WTC11 (cell line): ENCODE results near the gene DGUOK. TPM values are rescaled to one million over a fixed set of nuclear protein-coding genes. Genes with fewer than 3 reads are reported as not detected.

Source experiments
- ATAC-seq: fragments of 200-7000 bp; cut with Tn5 transposase; 2 replicates; pipeline ENCODE4 v1.10.0; 2021; ENCODE audit warnings: mild to moderate bottlenecking, moderate library complexity
- CTCF ChIA-PET: fragments of 300-600 bp; sonication (Branson Sonifier 250); formaldehyde crosslinking; loops from one replicate; lab custom pipeline; 2021; ENCODE audit warnings: antibody characterized with exemption; lab: Charles Lee
- POLR2A ChIA-PET: fragments of 350-600 bp; sonication (Branson Sonifier 250); formaldehyde crosslinking; loops from one replicate; lab custom pipeline; 2021; ENCODE audit warnings: antibody characterized with exemption; lab: Charles Lee
- DNase-seq: peaks from one replicate; pipeline ENCODE4 v3.0.0; 2021; ENCODE audit warnings: low spot score
- H3K27ac Mint-ChIP-seq: 2 replicates; pipeline ENCODE4 v1.8.0; 2021; ENCODE audit warnings: mixed read lengths
- H3K27me3 Mint-ChIP-seq: 2 replicates; pipeline ENCODE4 v1.8.0; 2021; ENCODE audit warnings: low read depth, mild to moderate bottlenecking, moderate library complexity, mixed read lengths
- H3K36me3 Mint-ChIP-seq: 2 replicates; pipeline ENCODE4 v1.8.0; 2021; ENCODE audit warnings: mixed read lengths
- H3K4me1 Mint-ChIP-seq: 2 replicates; pipeline ENCODE4 v1.8.0; 2022; ENCODE audit warnings: mixed read lengths
- H3K4me3 Mint-ChIP-seq: 2 replicates; pipeline ENCODE4 v1.8.0; 2021; ENCODE audit warnings: mild to moderate bottlenecking, moderate library complexity, mixed read lengths
- H3K9me3 Mint-ChIP-seq: 2 replicates; pipeline ENCODE4 v1.8.0; 2021; ENCODE audit warnings: mixed read lengths
- AR ChIP-seq: fragments of 250-450 bp; sonication (Bioruptor Pico); IDR thresholded peaks from 2 replicates; pipeline ENCODE4 v1.9.0; 2021; ENCODE audit warnings: mild to moderate bottlenecking
- ATF3 ChIP-seq: sonication (generic); formaldehyde crosslinking; conservative IDR thresholded peaks from 2 replicates; pipeline ENCODE4 v1.8.1; 2022; ENCODE audit warnings: mild to moderate bottlenecking, missing genetic modification reagents
- CREB1 ChIP-seq: sonication (generic); formaldehyde crosslinking; IDR thresholded peaks from 2 replicates; pipeline ENCODE4 v1.8.0; 2023; ENCODE audit warnings: mild to moderate bottlenecking, missing genetic modification reagents
- CREM ChIP-seq: sonication (generic); formaldehyde crosslinking; IDR thresholded peaks from 2 replicates; pipeline ENCODE4 v1.8.1; 2022; ENCODE audit warnings: mild to moderate bottlenecking, missing genetic modification reagents, moderate library complexity
- EMX1 ChIP-seq: fragments of 250-450 bp; sonication (Bioruptor Pico); IDR thresholded peaks from 2 replicates; pipeline ENCODE4 v1.8.0; 2021; ENCODE audit warnings: mild to moderate bottlenecking
- GRHL2 ChIP-seq: fragments of 250-450 bp; sonication (Bioruptor Pico); IDR thresholded peaks from 2 replicates; pipeline ENCODE4 v1.8.0; 2022; ENCODE audit warnings: mild to moderate bottlenecking, moderate library complexity; ENCODE audit not compliant: insufficient replicate concordance, severe bottlenecking
- HMGA2 ChIP-seq: fragments of 250-450 bp; sonication (Bioruptor Pico); IDR thresholded peaks from 2 replicates; pipeline ENCODE4 v1.4.0; 2021; ENCODE audit warnings: mild to moderate bottlenecking, moderate library complexity
- JAZF1 ChIP-seq: fragments of 250-450 bp; sonication (Bioruptor Pico); IDR thresholded peaks from 2 replicates; pipeline ENCODE4 v1.9.0; 2021; ENCODE audit warnings: moderate library complexity, mild to moderate bottlenecking, inconsistent platforms
- OVOL2 ChIP-seq: fragments of 250-450 bp; sonication (Bioruptor Pico); IDR thresholded peaks from 2 replicates; pipeline ENCODE4 v1.9.0; 2021; ENCODE audit warnings: mild to moderate bottlenecking, borderline replicate concordance
- RELA ChIP-seq: sonication (generic); formaldehyde crosslinking; IDR thresholded peaks from 2 replicates; pipeline ENCODE4 v1.8.1; 2022; ENCODE audit warnings: missing genetic modification reagents, mild to moderate bottlenecking, borderline replicate concordance
- SOX15 ChIP-seq: fragments of 250-450 bp; sonication (Bioruptor Pico); IDR thresholded peaks from 2 replicates; pipeline ENCODE4 v1.9.0; 2021; ENCODE audit warnings: mild to moderate bottlenecking
- TCF7 ChIP-seq: sonication (generic); formaldehyde crosslinking; IDR thresholded peaks from 2 replicates; pipeline ENCODE4 v1.8.0; 2022; ENCODE audit warnings: mild to moderate bottlenecking, low read depth, missing genetic modification reagents, moderate library complexity
- ZNF121 ChIP-seq: sonication (generic); formaldehyde crosslinking; IDR thresholded peaks from 2 replicates; pipeline ENCODE4 v1.8.0; 2023; ENCODE audit warnings: missing genetic modification reagents
- ZNF263 ChIP-seq: sonication (generic); formaldehyde crosslinking; IDR thresholded peaks from 2 replicates; pipeline ENCODE4 v1.8.1; 2022; ENCODE audit warnings: low read depth, mild to moderate bottlenecking, moderate library complexity, missing genetic modification reagents
- ZNF317 ChIP-seq: sonication (generic); formaldehyde crosslinking; IDR thresholded peaks from 2 replicates; pipeline ENCODE4 v1.8.1; 2023; ENCODE audit warnings: low read depth, mild to moderate bottlenecking, moderate library complexity, missing genetic modification reagents, borderline replicate concordance
- ZNF396 ChIP-seq: fragments of 250-450 bp; sonication (Bioruptor Pico); IDR thresholded peaks from 2 replicates; pipeline ENCODE4 v1.8.0; 2021; ENCODE audit warnings: mild to moderate bottlenecking, moderate library complexity, borderline replicate concordance
- ZNF425 ChIP-seq: fragments of 250-450 bp; sonication (Bioruptor Pico); conservative IDR thresholded peaks from 2 replicates; pipeline ENCODE4 v1.9.0; 2021; ENCODE audit warnings: mild to moderate bottlenecking
- ZNF532 ChIP-seq: fragments of 250-450 bp; sonication (Bioruptor Pico); IDR thresholded peaks from 2 replicates; pipeline ENCODE4 v1.9.0; 2021; ENCODE audit warnings: mild to moderate bottlenecking, borderline replicate concordance
- total RNA-seq: library from RNA; stranded (reverse); gene quantifications from 3 replicates; pipeline ENCODE4 v1.2.3, GENCODE V29; 2021

The DGUOK gene
- total RNA-seq, 1 experiment from 2014 or later = 105 TPM

- Mint-ChIP-seq H3K4me3 (no peak overlapping the region), H3K4me1 (no peaks in the 10 kb centered on the region), H3K27me3 (no peaks in the 10 kb centered on the region), H3K9me3 (no peaks in the 10 kb centered on the region), H3K27ac (no peak overlapping the region), H3K36me3 (peaks cover 55% of the 10 kb centered on the region)
- TF ChIP-seq AR (CRISPR knock-in tag) = no peak
- no peak for TF ChIP-seq HMGA2 (CRISPR knock-in tag)
- TF ChIP-seq TCF7 (CRISPR knock-in tag) = no peak
- TF ChIP-seq OVOL2 = no peak
- TF ChIP-seq ZNF532 = no peak
- TF ChIP-seq SOX15 (CRISPR knock-in tag) = no peak
- no peak for TF ChIP-seq EMX1
- no peak for TF ChIP-seq GRHL2 (CRISPR knock-in tag)
- TF ChIP-seq ATF3 = no peak
- TF ChIP-seq CREB1 (CRISPR knock-in tag) = no peak
- no peak for ATAC-seq
- no peak for DNase-seq
- POLR2A ChIA-PET = no interaction called here
- CTCF ChIA-PET = no interaction called here
Measured at GRCh38 chr2:73949802-73950201, 23.1 kb downstream of the DGUOK start.

- TF ChIP-seq JAZF1 (CRISPR knock-in tag) (no peak), ZNF317 (CRISPR knock-in tag) (no peak), CREM (no peak), ZNF121 (no peak), ZNF425 (CRISPR knock-in tag) (no peak), ZNF396 (CRISPR knock-in tag) (no peak), ZNF263 (no peak), RELA (no peak)
- H3K36me3 Mint-ChIP-seq = peaks cover 64% of the 10 kb centered on the region
- CTCF ChIA-PET = interaction anchor here (1.3 kb wide), 1 partner anchor 45 kb away, joined by 3 read pairs; no protein-coding TSS in a partner anchor
- no peaks in the 10 kb centered on the region for H3K4me1 Mint-ChIP-seq
- H3K9me3 Mint-ChIP-seq = no peaks in the 10 kb centered on the region
- no peak overlapping the region for H3K27ac Mint-ChIP-seq
- H3K27me3 Mint-ChIP-seq = no peaks in the 10 kb centered on the region
- POLR2A ChIA-PET = no interaction called here
- ATAC-seq (no peak), DNase-seq (no peak)
- no peak overlapping the region for H3K4me3 Mint-ChIP-seq
Measured at GRCh38 chr2:73952499-73953446, 26.1 kb downstream of the DGUOK start.
